Pancreas (tissue), 10 donors: ENCODE results near the gene DNAJB5. TPM values are rescaled to one million over a fixed set of nuclear protein-coding genes. Genes with fewer than 3 reads are reported as not detected.

Experiments
- ATAC-seq, 4 donors: fragments of 200-7000 bp; cut with Tn5 transposase; one replicate each; pipeline versions ENCODE4 v1.8.0 to v1.9.1; 2020; ENCODE audit warnings: mild to moderate bottlenecking in 4 of 4, moderate library complexity in 4 of 4
- DNase-seq, 6 donors: peaks; one replicate each; pipeline ENCODE4 v3.0.0-alpha.2; 2020
- FAIRE-seq: peaks from 2 replicates; lab custom pipeline; 2012; peaks lifted over from hg19 to GRCh38; lab: Jason Lieb, UNC
- H3K27ac ChIP-seq, 4 donors: fragments of 200-600 bp; sonication (generic); 1 replicate in 3 of 4; 2 replicates in 1 of 4; pipeline versions ENCODE4 v1.5.0 to v1.8.0; 2020
- H3K27me3 ChIP-seq, 4 donors: fragments of 200-600 bp; one replicate each; pipeline ENCODE4 v1.8.0; 2021
- H3K36me3 ChIP-seq, 3 donors: fragments of 200-600 bp; sonication (generic) in 1 of 3; one replicate each; pipeline versions ENCODE4 v1.5.0 to v1.8.0; 2020 to 2021
- H3K4me1 ChIP-seq, 3 donors: fragments of 200-600 bp; one replicate each; pipeline ENCODE4 v1.8.0; 2021
- H3K4me3 ChIP-seq, 4 donors: fragments of 200-600 bp; sonication (generic) in 2 of 4; one replicate each; pipeline versions ENCODE4 v1.5.0 to v1.8.0; 2020 to 2021
- H3K9me3 ChIP-seq, 4 donors: fragments of 200-600 bp; one replicate each; pipeline ENCODE4 v1.8.0; 2021
- CTCF ChIP-seq, 4 donors: fragments of 200-600 bp; sonication (generic) in 3 of 4; IDR thresholded peaks; one replicate each; pipeline versions ENCODE4 v1.5.0 to v1.8.0; 2021; ENCODE audit warnings: antibody characterized with exemption in 4 of 4
- WGBS, 2 donors: extraction: QIAGEN DNeasy Blood & Tissue Kit; methylation state at CpG; one replicate each; pipeline ENCODE4 v1.1.7; 2013; 5-methylcytosine and 5-hydroxymethylcytosine counted together
- intact Hi-C, 3 donors: fragments of 100-400 bp; cut with DNase I; formaldehyde crosslinking; loops; one replicate each; pipeline versions ENCODE4 v1.11.1 to v1.14.2; 2022
- polyA plus RNA-seq, 2 donors: library from polyadenylated mRNA; stranded (reverse); fragments of 200-250 nt; gene quantifications; one replicate each; pipeline ENCODE4 v1.2.3, GENCODE V29; 2013
- total RNA-seq, 6 donors: library from RNA; stranded (reverse); fragmentation: NEBNext Ultra II Directional in 4 of 6; extraction: Animal tissue kit (Norgen Biotek cat#: 25700) in 4 of 6; gene quantifications; one replicate each; pipeline versions ENCODE4 v1.2.1 to v1.2.4, GENCODE V29; 2021 to 2023
- donor health status: healthy with polysubstance abuse.
- donor health status: DM: no; HTN: no; CAD: no; lungs with moderate emphysema.
- donor health status: DM: no; HTN: no; CAD: no.
- donor health status: control.
- donor health status: control.
- donor health status: Bipolar disorder and iron deficiency.
- donor health status: DM: yes; HTN: yes; CAD: no.
- donor health status: DM: no; HTN: no; CAD: no.
- donor health status: DM: no; HTN: no; CAD: no.
- donor health status: DM: yes; HTN: yes; CAD: no.

Gene DNAJB5
- total and polyA plus RNA-seq, 8 donors, result 0.97 to 4.7 (median 2.4) TPM

DNA sequence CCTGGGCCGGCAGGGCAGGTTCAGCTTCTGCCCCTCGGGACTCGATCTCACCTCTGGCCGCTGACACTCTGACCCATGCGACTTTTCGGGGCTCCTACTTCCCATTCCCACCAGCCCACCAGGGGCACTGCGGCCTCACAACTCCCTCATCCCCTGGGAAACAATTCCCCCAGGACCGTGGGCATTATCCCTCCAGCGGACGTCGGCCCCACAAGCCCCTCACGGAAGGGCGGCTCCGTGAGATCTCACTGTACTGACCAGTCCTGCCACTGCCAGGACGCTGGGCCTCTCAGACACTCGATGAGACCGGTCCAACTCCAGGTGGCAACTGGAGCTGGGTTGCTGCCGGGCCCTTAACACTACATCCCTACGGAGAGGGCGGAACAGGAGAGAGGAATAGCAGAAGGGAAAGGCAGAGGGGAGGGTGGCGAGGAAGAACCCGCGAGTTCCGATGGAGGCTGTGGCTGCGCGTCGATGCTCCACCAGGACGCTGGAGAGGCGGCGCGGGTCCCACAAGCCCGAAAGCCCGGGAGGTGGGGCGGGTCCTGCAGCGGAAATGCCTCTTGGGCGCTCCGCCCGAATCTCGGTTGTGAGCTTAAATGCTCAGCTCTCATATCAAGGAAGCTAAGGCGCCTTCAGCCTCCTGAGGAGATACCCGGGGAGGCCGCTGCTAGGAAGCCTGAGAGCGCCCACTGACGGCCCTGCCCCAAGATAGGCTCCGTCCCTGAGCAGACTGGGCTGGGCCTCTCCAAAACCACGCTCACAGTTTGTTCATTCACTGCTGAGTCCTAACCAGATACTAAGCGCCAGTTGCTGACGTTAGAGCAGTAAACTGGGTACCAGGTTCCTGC lies 46.5 kb downstream of the DNAJB5 start:
- Histone ChIP-seq H3K27ac (no peak overlapping the region), H3K4me3 (no peak overlapping the region), H3K4me1 (no peaks in the 10 kb centered on the region), H3K27me3 (no peaks in the 10 kb centered on the region), H3K36me3 (peaks cover 0 to 10% (median 0%) of the 10 kb centered on the region in 3 donors), H3K9me3 (no peaks in the 10 kb centered on the region)
- 81 to 83% methylated on average over 48 of the region's 48 CpGs for WGBS, 2 donors
- no peak for FAIRE-seq
- peak in 2 of 4 donors; percentile 18 to 31 for ATAC-seq
- intact Hi-C loops, result no loop called here
- peak in 1 of 6 donors; percentile 58 for DNase-seq
- no peak for TF ChIP-seq CTCF (IDR thresholded peaks at IDR 0.05)

DNA sequence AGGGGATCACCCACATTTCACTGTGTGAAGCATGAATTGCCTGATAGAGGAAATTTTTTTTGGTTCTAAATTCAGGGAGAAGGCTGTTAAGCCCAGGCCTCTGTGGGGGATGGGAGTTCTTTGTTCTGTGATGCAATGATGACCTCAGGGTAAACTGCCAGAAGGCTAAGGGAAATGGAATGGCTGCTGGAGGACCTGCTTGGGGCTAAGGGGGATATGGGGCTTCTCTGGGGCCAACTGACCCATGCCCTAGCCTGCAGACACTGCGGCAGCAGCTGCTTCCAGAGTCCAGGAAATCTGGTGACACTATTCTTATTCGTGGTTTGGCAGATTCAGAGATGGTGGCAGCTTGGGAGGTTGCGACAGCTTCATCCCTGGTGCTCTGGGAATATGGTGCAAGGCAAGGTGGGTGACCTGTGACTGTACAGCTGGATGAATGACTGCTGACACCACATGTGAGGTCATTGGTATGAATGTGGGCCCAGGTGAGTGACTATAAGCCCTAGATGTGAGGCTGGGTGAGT lies 52.6 kb downstream of the DNAJB5 start:
- 89 to 91% methylated on average over 3 of the region's 3 CpGs for WGBS, 2 donors
- Histone ChIP-seq H3K4me3 (no peak overlapping the region), H3K4me1 (no peaks in the 10 kb centered on the region), H3K27me3 (no peaks in the 10 kb centered on the region), H3K27ac (no peak overlapping the region), H3K9me3 (no peaks in the 10 kb centered on the region), H3K36me3 (peaks cover 0 to 6% (median 0%) of the 10 kb centered on the region in 3 donors)
- DNase-seq (no peak), ATAC-seq (peak in 2 of 4 donors; percentile 40 to 44), FAIRE-seq (no peak)
- intact Hi-C loops, result no loop called here
- no peak for TF ChIP-seq CTCF (IDR thresholded peaks at IDR 0.05)

- Histone ChIP-seq H3K27me3 (no peaks in the 10 kb centered on the region), H3K9me3 (no peaks in the 10 kb centered on the region), H3K4me1 (no peaks in the 10 kb centered on the region), H3K36me3 (peaks cover 0 to 6% (median 0%) of the 10 kb centered on the region in 3 donors), H3K27ac (no peak overlapping the region), H3K4me3 (no peak overlapping the region)
- FAIRE-seq (no peak), DNase-seq (no peak), ATAC-seq (no peak)
- no peak for TF ChIP-seq CTCF (IDR thresholded peaks at IDR 0.05)
- 95% methylated on average over 6 of the region's 6 CpGs for WGBS, 2 donors
- intact Hi-C loops, result no loop called here
Observed at GRCh38 chr9:35042891-35043545, 53.5 kb downstream of the DNAJB5 start.

DNA sequence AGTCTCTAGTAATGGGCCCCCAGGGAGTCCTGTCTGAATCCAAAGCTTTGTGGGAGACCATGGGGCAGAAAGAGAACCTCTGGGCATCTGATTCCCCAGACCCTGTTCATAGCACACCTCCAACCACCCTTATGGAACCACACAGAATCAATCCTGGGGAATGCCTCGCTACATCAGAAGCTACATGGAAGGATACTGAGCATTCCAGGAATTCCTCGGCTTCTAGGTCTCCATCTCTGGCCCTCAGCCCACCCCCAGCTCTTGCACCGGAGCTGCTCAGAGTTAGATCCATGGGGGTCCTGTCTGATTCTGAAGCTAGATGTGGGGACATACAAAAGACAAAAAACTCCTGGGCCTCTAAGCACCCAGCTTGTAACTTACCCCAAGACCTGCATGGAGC lies 54.5 kb downstream of the DNAJB5 start:
- DNase-seq, result no peak
- no peak overlapping the region for H3K4me3 ChIP-seq
- no peaks in the 10 kb centered on the region for H3K9me3 ChIP-seq
- intact Hi-C loops, result no loop called here
- H3K27me3 ChIP-seq, result no peaks in the 10 kb centered on the region
- H3K4me1 ChIP-seq, result no peaks in the 10 kb centered on the region
- H3K36me3 ChIP-seq, result peaks cover 0 to 6% (median 0%) of the 10 kb centered on the region in 3 donors
- TF ChIP-seq CTCF (IDR thresholded peaks at IDR 0.05), result no peak
- 87 to 94% methylated on average over 3 of the region's 3 CpGs for WGBS, 2 donors
- ATAC-seq, result no peak
- no peak for FAIRE-seq
- no peak overlapping the region for H3K27ac ChIP-seq

Other genes starting within 250 kb of the DNAJB5 start
- gene PHF24, start 31.5 kb upstream of the DNAJB5 start, total RNA-seq, result under 1 TPM; 0.03 to 0.32 (median 0.12) TPM
- gene PHF24, start 31.5 kb upstream of the DNAJB5 start, polyA plus RNA-seq, result under 1 TPM; 0.05 to 0.11 TPM
- gene VCP, start 82.9 kb downstream of the DNAJB5 start, total RNA-seq, result 100 to 1,000 TPM in 1 of 6 donors, 10 to 100 TPM in 5; 44.5 to 104 (median 66.7) TPM
- gene VCP, start 82.9 kb downstream of the DNAJB5 start, polyA plus RNA-seq, result 10 to 100 TPM; 32.5 to 58.3 TPM
- 10 to 100 TPM in 4 of 6 donors, 1 to 10 TPM in 2; 7.5 to 16.6 (median 10.4) TPM for gene FANCG, start 90.2 kb downstream of the DNAJB5 start, total RNA-seq
- gene FANCG, start 90.2 kb downstream of the DNAJB5 start, polyA plus RNA-seq, result 10 to 100 TPM; 26.3 to 31.1 TPM
- 10 to 100 TPM; 14.2 to 19.8 (median 16.4) TPM for gene PIGO, start 106.8 kb downstream of the DNAJB5 start, total RNA-seq
- 10 to 100 TPM; 20.0 to 26.1 TPM for gene PIGO, start 106.8 kb downstream of the DNAJB5 start, polyA plus RNA-seq
- gene STOML2, start 113.4 kb downstream of the DNAJB5 start, total RNA-seq, result 10 to 100 TPM; 33.4 to 50.5 (median 45.1) TPM
- 10 to 100 TPM; 31.2 to 57.6 TPM for gene STOML2, start 113.4 kb downstream of the DNAJB5 start, polyA plus RNA-seq
- gene ATOSB, start 126.1 kb downstream of the DNAJB5 start, total RNA-seq, result 1 to 10 TPM; 2.5 to 7.5 (median 3.7) TPM
- gene ATOSB, start 126.1 kb downstream of the DNAJB5 start, polyA plus RNA-seq, result 1 to 10 TPM; 7.6 to 7.8 TPM
- gene UNC13B, start 172.3 kb downstream of the DNAJB5 start, total RNA-seq, result 10 to 100 TPM; 23.7 to 33.8 (median 27.1) TPM
- 10 to 100 TPM; 13.3 to 20.8 TPM for gene UNC13B, start 172.3 kb downstream of the DNAJB5 start, polyA plus RNA-seq